ENCODE measurements around the gene MAPK14.

- TF ChIP-seq REST (IDR thresholded peaks at IDR 0.05) (no peak), YY1 (IDR thresholded peaks at IDR 0.05) (no peak), GABPA (IDR thresholded peaks at IDR 0.05 in 1 of 2, conservative IDR thresholded peaks at IDR 0.05 in 1 of 2) (no peak), JUND (IDR thresholded peaks at IDR 0.05) (no peak)
Observed at GRCh38 chr6:36025932-36026327, 1.7 kb upstream of the MAPK14 start.
